GM12873 (cell line): ENCODE results near the gene AIG1.

Source experiments
- TF ChIP-seq, protein P1 (sequence below): IDR thresholded peaks from 2 replicates; pipeline ENCODE4 v1.5.1; 2012; ENCODE audit warnings: low read depth, mild to moderate bottlenecking, moderate library complexity, low read length, control low read depth; ENCODE audit not compliant: insufficient read depth; ENCODE audit errors: missing control alignments

AIG1 gene

GRCh38 chr6:143183666-143184065, 123.0 kb downstream of the AIG1 start:
- TF ChIP-seq, protein P1, sequence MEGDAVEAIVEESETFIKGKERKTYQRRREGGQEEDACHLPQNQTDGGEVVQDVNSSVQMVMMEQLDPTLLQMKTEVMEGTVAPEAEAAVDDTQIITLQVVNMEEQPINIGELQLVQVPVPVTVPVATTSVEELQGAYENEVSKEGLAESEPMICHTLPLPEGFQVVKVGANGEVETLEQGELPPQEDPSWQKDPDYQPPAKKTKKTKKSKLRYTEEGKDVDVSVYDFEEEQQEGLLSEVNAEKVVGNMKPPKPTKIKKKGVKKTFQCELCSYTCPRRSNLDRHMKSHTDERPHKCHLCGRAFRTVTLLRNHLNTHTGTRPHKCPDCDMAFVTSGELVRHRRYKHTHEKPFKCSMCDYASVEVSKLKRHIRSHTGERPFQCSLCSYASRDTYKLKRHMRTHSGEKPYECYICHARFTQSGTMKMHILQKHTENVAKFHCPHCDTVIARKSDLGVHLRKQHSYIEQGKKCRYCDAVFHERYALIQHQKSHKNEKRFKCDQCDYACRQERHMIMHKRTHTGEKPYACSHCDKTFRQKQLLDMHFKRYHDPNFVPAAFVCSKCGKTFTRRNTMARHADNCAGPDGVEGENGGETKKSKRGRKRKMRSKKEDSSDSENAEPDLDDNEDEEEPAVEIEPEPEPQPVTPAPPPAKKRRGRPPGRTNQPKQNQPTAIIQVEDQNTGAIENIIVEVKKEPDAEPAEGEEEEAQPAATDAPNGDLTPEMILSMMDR, result no peak

DNA sequence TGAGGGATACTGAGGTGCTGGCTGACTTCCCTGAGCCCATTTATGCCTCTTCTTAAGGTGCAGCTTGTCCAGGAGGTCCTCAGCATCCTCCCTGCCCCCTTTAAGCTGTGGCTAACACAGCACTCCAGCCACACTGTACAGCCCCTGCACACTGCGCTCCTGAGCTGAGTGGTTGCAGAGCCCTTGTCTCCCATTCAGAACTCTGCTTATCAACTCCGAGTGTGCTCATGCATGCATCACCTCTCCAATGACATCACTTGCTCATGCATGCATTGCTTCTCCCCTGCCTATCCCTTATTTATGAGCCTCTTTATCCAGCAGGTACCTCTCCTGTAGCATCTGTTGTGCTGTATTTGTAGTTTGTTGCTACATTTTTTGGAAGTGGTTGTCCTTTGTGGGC, 124.6 kb downstream of the AIG1 start:
- TF ChIP-seq, protein P1, result no peak

GRCh38 chr6:143187238-143187923, 126.7 kb downstream of the AIG1 start:
- TF ChIP-seq, protein P1, result no peak

- TF ChIP-seq, protein P1, result no peak
Observed at GRCh38 chr6:143188292-143188691, 127.6 kb downstream of the AIG1 start.

- TF ChIP-seq, protein P1, result no peak
Observed at GRCh38 chr6:143191361-143191760, 130.7 kb downstream of the AIG1 start.

DNA sequence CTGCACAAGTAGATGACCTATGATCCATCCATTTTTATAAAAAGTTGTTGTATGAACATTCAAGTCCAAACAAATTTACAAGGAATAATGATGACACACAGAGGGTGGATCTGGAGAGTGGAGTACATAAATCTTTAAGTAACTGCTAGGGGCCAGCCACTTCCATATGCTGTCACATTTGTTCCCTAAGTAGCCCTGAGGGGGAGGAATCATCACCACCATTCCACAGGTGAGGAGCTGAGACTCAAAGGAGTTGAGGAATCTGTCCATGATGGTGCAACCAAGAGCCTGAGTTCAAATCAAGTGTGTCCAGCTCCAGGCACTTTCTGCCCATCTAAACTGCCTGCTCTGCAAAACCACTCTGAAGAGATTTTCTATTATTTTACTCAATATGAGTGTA, 132.1 kb downstream of the AIG1 start:
- TF ChIP-seq, protein P1, result no peak

GRCh38 chr6:143193571-143194094, 132.9 kb downstream of the AIG1 start:
- TF ChIP-seq, protein P1, result no peak
